Liver (tissue), 9 donors: ENCODE data around the gene SCRN2. TPM values are rescaled to one million over a fixed set of nuclear protein-coding genes. Genes with fewer than 3 reads are reported as not detected.

Source experiments
- DNase-seq: peaks from one replicate; pipeline ENCODE4 v3.0.0-alpha.2; 2017; ENCODE audit warnings: low spot score
- H3K27ac ChIP-seq, 2 donors: one replicate each; pipeline ENCODE4 v1.7.0; 2013; ENCODE audit warnings: inconsistent platforms in 2 of 2, low read length in 2 of 2, control low read depth in 1 of 2, low read depth in 1 of 2, mild to moderate bottlenecking in 1 of 2
- H3K27me3 ChIP-seq, 4 donors: one replicate each; pipeline versions ENCODE4 v1.6.1 to v1.7.0; 2013; ENCODE audit warnings: low read length in 3 of 4, inconsistent platforms in 1 of 4, mild to moderate bottlenecking in 1 of 4, moderate library complexity in 1 of 4; ENCODE audit not compliant: control insufficient read depth in 4 of 4, insufficient read depth in 4 of 4
- H3K36me3 ChIP-seq, 4 donors: one replicate each; pipeline versions ENCODE4 v1.6.1 to v1.7.0; 2013; ENCODE audit warnings: low read length in 3 of 4, mild to moderate bottlenecking in 3 of 4, low read depth in 1 of 4, moderate library complexity in 1 of 4; ENCODE audit not compliant: control insufficient read depth in 4 of 4, insufficient read depth in 3 of 4
- H3K4me1 ChIP-seq, 4 donors: one replicate each; pipeline versions ENCODE4 v1.6.1 to v1.7.0; 2013; ENCODE audit warnings: low read length in 3 of 4, mild to moderate bottlenecking in 3 of 4, moderate library complexity in 1 of 4; ENCODE audit not compliant: control insufficient read depth in 4 of 4, insufficient read depth in 4 of 4
- H3K4me3 ChIP-seq, 3 donors: one replicate each; pipeline versions ENCODE4 v1.6.1 to v1.7.0; 2013; ENCODE audit warnings: low read length in 3 of 3, control low read depth in 1 of 3, low read depth in 1 of 3, mild to moderate bottlenecking in 1 of 3
- H3K9ac ChIP-seq, 2 donors: one replicate each; pipeline ENCODE4 v1.7.0; 2013; ENCODE audit warnings: low read length in 2 of 2, mild to moderate bottlenecking in 2 of 2, moderate library complexity in 2 of 2, control low read depth in 1 of 2, low read depth in 1 of 2
- H3K9me3 ChIP-seq, 4 donors: one replicate each; pipeline versions ENCODE4 v1.6.1 to v1.7.0; 2013; ENCODE audit warnings: low read length in 3 of 4; ENCODE audit not compliant: control insufficient read depth in 4 of 4
- ATF3 ChIP-seq: IDR thresholded peaks from 2 replicates; pipeline ENCODE4 v1.6.1; 2016; ENCODE audit warnings: antibody characterized with exemption
- CTCF ChIP-seq: fragments of 150-350 bp; IDR thresholded peaks from 2 replicates; pipeline ENCODE4 v1.5.1; 2017; ENCODE audit warnings: improper control_type of control experiment, low read depth, low read length; ENCODE audit not compliant: missing input control
- EGR1 ChIP-seq, 2 donors: IDR thresholded peaks; 2 replicates each; pipeline ENCODE4 v1.6.1; 2016 to 2018; ENCODE audit warnings: antibody characterized with exemption in 2 of 2, low read depth in 2 of 2
- FOXA1 ChIP-seq: IDR thresholded peaks from 2 replicates; pipeline ENCODE4 v1.6.1; 2016; ENCODE audit warnings: antibody characterized with exemption
- FOXA2 ChIP-seq: IDR thresholded peaks from 2 replicates; pipeline ENCODE4 v1.6.1; 2016; ENCODE audit warnings: antibody characterized with exemption
- GABPA ChIP-seq, 2 donors: IDR thresholded peaks in 1 of 2; conservative IDR thresholded peaks in 1 of 2; 2 replicates each; pipeline ENCODE4 v1.6.1; 2016; ENCODE audit warnings: antibody characterized with exemption in 2 of 2, mild to moderate bottlenecking in 1 of 2, moderate library complexity in 1 of 2
- HNF4A ChIP-seq, 2 donors: conservative IDR thresholded peaks; 2 replicates each; pipeline ENCODE4 v1.6.1; 2016; ENCODE audit warnings: antibody characterized with exemption in 2 of 2, mild to moderate bottlenecking in 2 of 2
- HNF4G ChIP-seq: IDR thresholded peaks from 2 replicates; pipeline ENCODE4 v1.6.1; 2016; ENCODE audit warnings: antibody characterized with exemption
- JUND ChIP-seq, 2 donors: IDR thresholded peaks; 2 replicates each; pipeline ENCODE4 v1.6.1; 2016; ENCODE audit warnings: antibody characterized with exemption in 2 of 2
- MAX ChIP-seq: IDR thresholded peaks from 2 replicates; pipeline ENCODE4 v1.6.1; 2016; ENCODE audit warnings: antibody characterized with exemption
- NR2F2 ChIP-seq: IDR thresholded peaks from 2 replicates; pipeline ENCODE4 v1.6.1; 2016; ENCODE audit warnings: antibody characterized with exemption
- RAD21 ChIP-seq, 2 donors: IDR thresholded peaks; 2 replicates each; pipeline ENCODE4 v1.6.1; 2016; ENCODE audit warnings: antibody characterized with exemption in 2 of 2, mild to moderate bottlenecking in 2 of 2
- REST ChIP-seq: IDR thresholded peaks from 2 replicates; pipeline ENCODE4 v1.6.1; 2016; ENCODE audit warnings: antibody characterized with exemption, mild to moderate bottlenecking
- RXRA ChIP-seq, 2 donors: IDR thresholded peaks; 2 replicates each; pipeline ENCODE4 v1.6.1; 2017 to 2018; ENCODE audit warnings: antibody characterized with exemption in 2 of 2, mild to moderate bottlenecking in 1 of 2
- SP1 ChIP-seq: IDR thresholded peaks from 2 replicates; pipeline ENCODE4 v1.6.1; 2018; ENCODE audit warnings: antibody characterized with exemption, mild to moderate bottlenecking
- TAF1 ChIP-seq: conservative IDR thresholded peaks from 2 replicates; pipeline ENCODE4 v1.6.1; 2016; ENCODE audit warnings: antibody characterized with exemption, mild to moderate bottlenecking
- YY1 ChIP-seq: IDR thresholded peaks from 2 replicates; pipeline ENCODE4 v1.6.1; 2016; ENCODE audit warnings: antibody characterized with exemption, mild to moderate bottlenecking
- ZBTB33 ChIP-seq: IDR thresholded peaks from 2 replicates; pipeline ENCODE4 v1.6.1; 2016; ENCODE audit warnings: antibody characterized with exemption
- WGBS: extraction: QIAGEN DNeasy Blood & Tissue Kit; methylation state at CpG from one replicate; pipeline ENCODE4 v1.1.7; 2013; 5-methylcytosine and 5-hydroxymethylcytosine counted together
- polyA plus RNA-seq, 2 donors: library from polyadenylated mRNA; stranded (reverse) in 1 of 2; unstranded in 1 of 2; fragments of 200-250 nt in 1 of 2; fragments of >200 nt in 1 of 2; fragmentation: Nextera tagmentation in 1 of 2; extraction: Ambion mirVana in 1 of 2; gene quantifications; one replicate each; pipeline versions ENCODE4 v1.2.1 to v1.2.3, GENCODE V29; 2013 to 2015
- total RNA-seq, 2 donors: library from RNA; depleted of rRNA; stranded (reverse); fragments of >200 nt; gene quantifications; one replicate each; pipeline ENCODE4 v1.2.3, GENCODE V29; 2014
- donor health status: healthy.
- donor health status: healthy.
- donor health status: healthy.
- donor health status: healthy.
- donor health status: healthy.

Gene SCRN2
- total and polyA plus RNA-seq, 4 donors: 17.8 to 27.4 (median 20.3) TPM

- WGBS: 25% methylated on average over 6 of the region's 6 CpGs
- no peak for TF ChIP-seq ATF3
- TF ChIP-seq YY1: no peak
- no peak for TF ChIP-seq EGR1 (IDR thresholded peaks at IDR 0.05; ENCODE audit: low read depth in 2 of 2)
- TF ChIP-seq FOXA2: no peak
- no peak for TF ChIP-seq SP1
- no peak for TF ChIP-seq JUND (IDR thresholded peaks at IDR 0.05)
- no peak for TF ChIP-seq CTCF
- TF ChIP-seq NR2F2: no peak
- TF ChIP-seq RAD21 (IDR thresholded peaks at IDR 0.05): no peak
- TF ChIP-seq GABPA (IDR thresholded peaks at IDR 0.05 in 1 of 2, conservative IDR thresholded peaks at IDR 0.05 in 1 of 2): no peak
- TF ChIP-seq HNF4G: no peak
- TF ChIP-seq MAX: no peak
- no peak for TF ChIP-seq REST
- TF ChIP-seq FOXA1: no peak
- no peak for TF ChIP-seq RXRA (IDR thresholded peaks at IDR 0.05)
- no peak for TF ChIP-seq HNF4A (conservative IDR thresholded peaks at IDR 0.05)
- TF ChIP-seq TAF1: no peak
- no peak for TF ChIP-seq ZBTB33
- Histone ChIP-seq H3K9ac (no peak overlapping the region), H3K36me3 (no peaks in the 10 kb centered on the region), H3K4me1 (peaks cover 15 to 43% (median 28%) of the 10 kb centered on the region in 4 donors), H3K4me3 (no peak overlapping the region), H3K27ac (no peak overlapping the region), H3K27me3 (peaks cover 0 to 3% (median 0%) of the 10 kb centered on the region in 4 donors), H3K9me3 (no peaks in the 10 kb centered on the region)
- DNase-seq: no peak
Observed at GRCh38 chr17:47843391-47843730, 2.3 kb upstream of the SCRN2 start.
